Measurements from ENCODE around the gene ATG2A.

DNA sequence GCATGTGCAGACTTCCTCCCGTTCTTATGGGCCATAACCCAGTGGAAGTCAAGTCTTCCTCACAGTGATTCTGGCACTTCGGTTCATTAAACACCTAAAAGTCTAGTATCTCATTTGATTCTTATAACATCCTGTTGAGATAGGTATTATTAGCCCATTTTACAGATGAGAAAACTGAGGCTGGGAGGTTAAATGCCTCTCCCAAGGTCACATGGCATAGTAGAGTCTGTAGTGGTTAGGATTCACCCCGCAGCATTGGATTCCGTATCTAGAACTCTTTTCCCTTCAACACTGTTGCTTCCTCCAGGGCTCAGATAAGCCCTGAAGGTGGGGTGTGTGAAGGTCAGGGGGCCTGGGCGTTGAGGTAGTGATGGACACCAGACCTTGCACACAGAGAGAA is 15.3 kb upstream of the ATG2A start:
- TF ChIP-seq, protein P1, sequence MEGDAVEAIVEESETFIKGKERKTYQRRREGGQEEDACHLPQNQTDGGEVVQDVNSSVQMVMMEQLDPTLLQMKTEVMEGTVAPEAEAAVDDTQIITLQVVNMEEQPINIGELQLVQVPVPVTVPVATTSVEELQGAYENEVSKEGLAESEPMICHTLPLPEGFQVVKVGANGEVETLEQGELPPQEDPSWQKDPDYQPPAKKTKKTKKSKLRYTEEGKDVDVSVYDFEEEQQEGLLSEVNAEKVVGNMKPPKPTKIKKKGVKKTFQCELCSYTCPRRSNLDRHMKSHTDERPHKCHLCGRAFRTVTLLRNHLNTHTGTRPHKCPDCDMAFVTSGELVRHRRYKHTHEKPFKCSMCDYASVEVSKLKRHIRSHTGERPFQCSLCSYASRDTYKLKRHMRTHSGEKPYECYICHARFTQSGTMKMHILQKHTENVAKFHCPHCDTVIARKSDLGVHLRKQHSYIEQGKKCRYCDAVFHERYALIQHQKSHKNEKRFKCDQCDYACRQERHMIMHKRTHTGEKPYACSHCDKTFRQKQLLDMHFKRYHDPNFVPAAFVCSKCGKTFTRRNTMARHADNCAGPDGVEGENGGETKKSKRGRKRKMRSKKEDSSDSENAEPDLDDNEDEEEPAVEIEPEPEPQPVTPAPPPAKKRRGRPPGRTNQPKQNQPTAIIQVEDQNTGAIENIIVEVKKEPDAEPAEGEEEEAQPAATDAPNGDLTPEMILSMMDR (IDR thresholded peaks at IDR 0.05; ENCODE audit: poor library complexity) = no peak
- TF ChIP-seq EZH2phosphoT487 (IDR thresholded peaks at IDR 0.05; ENCODE audit: low read depth, severe bottlenecking, unreplicated experiment) = no peak
- TF ChIP-seq EZH2 (IDR thresholded peaks at IDR 0.05; ENCODE audit: borderline replicate concordance) = no peak
